ENCODE measurements around the gene SLAMF6. TPM values are rescaled to one million over a fixed set of nuclear protein-coding genes. Genes with fewer than 3 reads are reported as not detected.

The SLAMF6 gene
- total RNA-seq: not detected in 2 replicates

GRCh38 chr1:160522622-160523345 lies at the start of gene SLAMF6:
TSS of gene SLAMF6 (minus strand) at chr1:160523255. CDS start at chr1:160523192, 63 bp downstream.

Other genes starting within 250 kb of the SLAMF6 start
- gene PEX19, start 238.1 kb downstream of the SLAMF6 start, total RNA-seq: 52.0 and 59.2 TPM in 2 replicates
- gene COPA, start 180.0 kb downstream of the SLAMF6 start, total RNA-seq: 327 and 372 TPM in 2 replicates
- gene NCSTN, start 179.9 kb downstream of the SLAMF6 start, total RNA-seq: 69.7 and 75.9 TPM in 2 replicates
- not detected in 2 replicates for gene NHLH1, start 156.2 kb downstream of the SLAMF6 start, total RNA-seq
- under 0.01 TPM in 1 of 2 replicates, not detected in the other for gene VANGL2, start 122.7 kb downstream of the SLAMF6 start, total RNA-seq
- not detected in 2 replicates for gene CD84, start 56.2 kb upstream of the SLAMF6 start, total RNA-seq
- not detected in 2 replicates for gene SLAMF1, start 123.8 kb upstream of the SLAMF6 start, total RNA-seq
- gene CD48, start 188.6 kb upstream of the SLAMF6 start, total RNA-seq: under 0.01 TPM in 1 of 2 replicates, not detected in the other
- under 0.01 TPM in 1 of 2 replicates, not detected in the other for gene SLAMF7, start 216.0 kb upstream of the SLAMF6 start, total RNA-seq